Measurements from ENCODE around the gene MGLL. TPM values are rescaled to one million over a fixed set of nuclear protein-coding genes. Genes with fewer than 3 reads are reported as not detected.

MGLL gene
- total RNA-seq, 1 donor from 2014 or later, result 27.3 TPM

GRCh38 chr3:127739347-127740135, 82.8 kb downstream of the MGLL start:
- DNase-seq (ENCODE audit: low read depth) (peak; percentile 81), FAIRE-seq (no peak)
- Histone ChIP-seq H2AFZ (ENCODE audit: low read depth, low read length) (no peak overlapping the region), H3K4me3 (ENCODE audit: insufficient read depth, low read depth, low read length) (no peak overlapping the region), H3K27ac (ENCODE audit: low read depth, low read length) (peak overlapping the region; percentile 32), H3K79me2 (ENCODE audit: insufficient read depth, low read length) (no peaks in the 10 kb centered on the region), H3K4me2 (ENCODE audit: low read length) (peak overlapping the region; percentile 36), H3K9me3 (ENCODE audit: insufficient read depth, low read depth, low read length) (no peaks in the 10 kb centered on the region), H3K36me3 (ENCODE audit: insufficient read depth, low read length) (no peaks in the 10 kb centered on the region), H3K4me1 (ENCODE audit: insufficient read depth, low read length) (peaks cover 55% of the 10 kb centered on the region), H3K9ac (ENCODE audit: low read length) (peak overlapping the region; percentile 37), H3K27me3 (ENCODE audit: insufficient read depth, low read length) (no peaks in the 10 kb centered on the region), H4K20me1 (ENCODE audit: insufficient read depth, low read length) (no peaks in the 10 kb centered on the region)
- Mint-ChIP-seq H3K4me1 (ENCODE audit: low read depth, unreplicated experiment) (peaks cover 35% of the 10 kb centered on the region), H3K36me3 (ENCODE audit: low read depth, unreplicated experiment) (no peaks in the 10 kb centered on the region), H3K9me3 (ENCODE audit: unreplicated experiment) (no peaks in the 10 kb centered on the region), H3K4me3 (ENCODE audit: unreplicated experiment) (no peak overlapping the region), H3K27me3 (ENCODE audit: low read depth, unreplicated experiment) (no peaks in the 10 kb centered on the region), H3K27ac (ENCODE audit: unreplicated experiment) (no peak overlapping the region)
- TF ChIP-seq CTCF (IDR thresholded peaks at IDR 0.05; ENCODE audit: insufficient read depth, low read depth, low read length) (no peak), EZH2 (IDR thresholded peaks at IDR 0.05; ENCODE audit: insufficient read depth, low read length) (no peak)

GRCh38 chr3:127738192-127738840, 84.0 kb downstream of the MGLL start:
- H3K36me3 ChIP-seq (ENCODE audit: insufficient read depth, low read length), result no peaks in the 10 kb centered on the region
- Mint-ChIP-seq H3K27ac (ENCODE audit: unreplicated experiment) (peak overlapping the region; percentile 80), H3K4me1 (ENCODE audit: low read depth, unreplicated experiment) (peaks cover 47% of the 10 kb centered on the region), H3K36me3 (ENCODE audit: low read depth, unreplicated experiment) (no peaks in the 10 kb centered on the region), H3K27me3 (ENCODE audit: low read depth, unreplicated experiment) (no peaks in the 10 kb centered on the region), H3K4me3 (ENCODE audit: unreplicated experiment) (no peak overlapping the region), H3K9me3 (ENCODE audit: unreplicated experiment) (no peaks in the 10 kb centered on the region)
- H3K27ac ChIP-seq (ENCODE audit: low read depth, low read length), result peak overlapping the region; percentile 11
- H4K20me1 ChIP-seq (ENCODE audit: insufficient read depth, low read length), result no peaks in the 10 kb centered on the region
- peaks cover 3% of the 10 kb centered on the region for H3K79me2 ChIP-seq (ENCODE audit: insufficient read depth, low read length)
- DNase-seq (ENCODE audit: low read depth) (peak; percentile 39), FAIRE-seq (no peak)
- no peaks in the 10 kb centered on the region for H3K27me3 ChIP-seq (ENCODE audit: insufficient read depth, low read length)
- no peak overlapping the region for H3K4me3 ChIP-seq (ENCODE audit: insufficient read depth, low read depth, low read length)
- peak overlapping the region; percentile 0 for H3K9ac ChIP-seq (ENCODE audit: low read length)
- H3K4me2 ChIP-seq (ENCODE audit: low read length), result peak overlapping the region; percentile 24
- H3K9me3 ChIP-seq (ENCODE audit: insufficient read depth, low read depth, low read length), result no peaks in the 10 kb centered on the region
- H2AFZ ChIP-seq (ENCODE audit: low read depth, low read length), result no peak overlapping the region
- TF ChIP-seq CTCF (IDR thresholded peaks at IDR 0.05; ENCODE audit: insufficient read depth, low read depth, low read length), result no peak
- no peak for TF ChIP-seq EZH2 (IDR thresholded peaks at IDR 0.05; ENCODE audit: insufficient read depth, low read length)
- H3K4me1 ChIP-seq (ENCODE audit: insufficient read depth, low read length), result peaks cover 66% of the 10 kb centered on the region
